ENCODE results near the gene SOX6.

DNA sequence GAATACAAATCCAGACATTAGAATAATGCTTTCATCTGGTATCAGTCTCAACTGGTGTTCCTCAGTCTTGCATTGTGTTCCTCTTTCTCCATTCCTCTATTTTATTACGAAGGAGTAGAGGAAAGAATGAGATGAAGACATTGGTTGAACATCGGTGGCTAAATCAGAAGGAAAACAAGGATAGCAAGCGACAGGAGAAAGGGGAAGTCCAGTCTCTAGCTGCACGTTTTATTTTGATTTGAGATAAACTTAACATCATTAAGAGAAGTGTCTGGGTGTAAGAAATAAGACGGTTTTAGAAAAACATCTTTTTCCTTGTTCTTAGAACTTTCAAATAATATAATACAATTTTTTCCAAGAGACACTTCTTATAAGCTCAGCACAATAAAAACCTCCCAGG, 6.2 kb downstream of the SOX6 start:
- TF ChIP-seq CTCF (IDR thresholded peaks at IDR 0.05) (no peak), POLR2A (IDR thresholded peaks at IDR 0.05) (no peak)
